CD14-positive monocyte (primary cell): Measurements from ENCODE around the gene SPDYE4. TPM values are rescaled to one million over a fixed set of nuclear protein-coding genes. Genes with fewer than 3 reads are reported as not detected.

Experiments
- DNase-seq, 3 donors: peaks; one replicate each; pipeline ENCODE4 v3.0.0-alpha.2; 2011 to 2022
- H2AFZ ChIP-seq: 2 replicates; pipeline ENCODE4 v1.6.0; 2012; ENCODE audit warnings: mild to moderate bottlenecking, low read depth, low read length, inconsistent platforms; ENCODE audit not compliant: insufficient read depth, poor library complexity, severe bottlenecking
- H3K27ac ChIP-seq, 2 donors: 1 replicate in 1 of 2; 2 replicates in 1 of 2; pipeline ENCODE4 v1.5.1; 2012 to 2013; ENCODE audit warnings: low read length in 2 of 2, control low read depth in 1 of 2, inconsistent platforms in 1 of 2, low read depth in 1 of 2, mild to moderate bottlenecking in 1 of 2
- H3K27me3 ChIP-seq, 2 donors: one replicate each; pipeline versions ENCODE4 v1.6.0 to v1.6.1; 2011 to 2013; ENCODE audit warnings: low read length in 2 of 2; ENCODE audit not compliant: control insufficient read depth in 2 of 2, insufficient read depth in 2 of 2
- H3K36me3 ChIP-seq, 2 donors: replicated peaks in 1 of 2; 1 replicate in 1 of 2; 2 replicates in 1 of 2; pipeline versions ENCODE4 v1.5.1 to v1.6.1; 2012 to 2013; ENCODE audit warnings: low read length in 2 of 2, control low read depth in 1 of 2, inconsistent platforms in 1 of 2, mild to moderate bottlenecking in 1 of 2; ENCODE audit not compliant: insufficient read depth in 2 of 2, control insufficient read depth in 1 of 2
- H3K4me1 ChIP-seq, 2 donors: 1 replicate in 1 of 2; 2 replicates in 1 of 2; pipeline versions ENCODE4 v1.5.1 to v1.6.1; 2012 to 2013; ENCODE audit warnings: low read length in 2 of 2, control low read depth in 1 of 2, inconsistent platforms in 1 of 2, mild to moderate bottlenecking in 1 of 2, moderate library complexity in 1 of 2; ENCODE audit not compliant: insufficient read depth in 2 of 2, control insufficient read depth in 1 of 2
- H3K4me2 ChIP-seq: replicated peaks from 2 replicates; pipeline ENCODE3; 2012; ENCODE audit warnings: low read length, moderate library complexity, mild to moderate bottlenecking; ENCODE audit not compliant: poor library complexity, severe bottlenecking; ENCODE audit errors: extremely low read depth
- H3K4me3 ChIP-seq, 3 experiments: fragments of 200-600 bp in 1 of 3; sonication (generic) in 1 of 3; replicated peaks in 1 of 3; 1 replicate in 2 of 3; 2 replicates in 1 of 3; pipeline ENCODE4 v1.5.1; 2011 to 2013; ENCODE audit warnings: low read length in 3 of 3, mild to moderate bottlenecking in 3 of 3, control low read depth in 2 of 3, low read depth in 2 of 3, inconsistent platforms in 1 of 3, moderate library complexity in 1 of 3
- H3K79me2 ChIP-seq: 2 replicates; pipeline ENCODE4 v1.6.0; 2012; ENCODE audit warnings: mild to moderate bottlenecking, control low read depth, inconsistent platforms, low read length, moderate library complexity; ENCODE audit not compliant: insufficient read depth
- H3K9ac ChIP-seq: 2 replicates; pipeline ENCODE4 v1.6.0; 2017; ENCODE audit warnings: low read length, mild to moderate bottlenecking; ENCODE audit not compliant: insufficient read depth, poor library complexity, severe bottlenecking
- H3K9me3 ChIP-seq, 2 donors: replicated peaks in 1 of 2; 1 replicate in 1 of 2; 2 replicates in 1 of 2; pipeline versions ENCODE4 v1.5.1 to v1.6.1; 2012 to 2013; ENCODE audit warnings: low read length in 2 of 2, control low read depth in 1 of 2; ENCODE audit not compliant: control insufficient read depth in 1 of 2, insufficient read depth in 1 of 2
- H4K20me1 ChIP-seq: 2 replicates; pipeline ENCODE4 v1.6.0; 2012; ENCODE audit warnings: mild to moderate bottlenecking, low read length, control low read depth, moderate library complexity; ENCODE audit not compliant: insufficient read depth
- H3K27ac Mint-ChIP-seq, 7 donors: one replicate each; pipeline ENCODE4 v1.8.0; 2020; ENCODE audit warnings: mild to moderate bottlenecking in 7 of 7, mixed read lengths in 7 of 7, moderate library complexity in 6 of 7, inconsistent platforms in 2 of 7
- H3K27me3 Mint-ChIP-seq, 3 donors: one replicate each; pipeline ENCODE4 v1.8.0; 2021 to 2022; ENCODE audit warnings: low read depth in 3 of 3, mild to moderate bottlenecking in 3 of 3, mixed read lengths in 3 of 3, moderate library complexity in 3 of 3, inconsistent platforms in 1 of 3
- H3K36me3 Mint-ChIP-seq, 2 donors: one replicate each; pipeline ENCODE4 v1.8.0; 2020; ENCODE audit warnings: mixed read lengths in 2 of 2, inconsistent platforms in 1 of 2, mild to moderate bottlenecking in 1 of 2
- H3K4me1 Mint-ChIP-seq: one replicate; pipeline ENCODE4 v1.8.0; 2020; ENCODE audit warnings: mild to moderate bottlenecking, mixed read lengths
- H3K4me3 Mint-ChIP-seq, 2 donors: one replicate each; pipeline ENCODE4 v1.8.0; 2020; ENCODE audit warnings: mild to moderate bottlenecking in 2 of 2, mixed read lengths in 2 of 2, moderate library complexity in 1 of 2
- H3K9me3 Mint-ChIP-seq, 7 donors: one replicate each; pipeline ENCODE4 v1.8.0; 2020 to 2022; ENCODE audit warnings: mixed read lengths in 7 of 7, mild to moderate bottlenecking in 6 of 7, moderate library complexity in 6 of 7, inconsistent platforms in 2 of 7
- CTCF ChIP-seq: fragments of 200-600 bp; IDR thresholded peaks from one replicate; pipeline ENCODE4 v1.8.0; 2022; ENCODE audit warnings: antibody characterized with exemption, mild to moderate bottlenecking
- WGBS: methylation state at CpG from one replicate; pipeline ENCODE4 v1.1.5; 2013; ENCODE audit warnings: missing lambda C conversion rate; ENCODE audit not compliant: insufficient coverage; 5-methylcytosine and 5-hydroxymethylcytosine counted together
- intact Hi-C, 2 donors: fragments of 100-400 bp; cut with micrococcal nuclease; formaldehyde crosslinking; loops; one replicate each; pipeline versions ENCODE4 v1.15.0 to v1.15.1; 2023
- polyA plus RNA-seq, 3 donors: library from polyadenylated mRNA; depleted of rRNA in 1 of 3; unstranded in 2 of 3; stranded (reverse) in 1 of 3; fragments of 300-500 nt in 2 of 3; fragments of >200 nt in 1 of 3; fragmentation: Illumina TruSeq in 2 of 3; gene quantifications; 1 replicate in 2 of 3; 2 replicates in 1 of 3; pipeline ENCODE4 v1.2.3, GENCODE V29; 2012 to 2021

Gene SPDYE4
- polyA plus RNA-seq, 3 donors = 0.09 TPM; not detected in 2

GRCh38 chr17:8753976-8754440 lies 4.3 kb downstream of the SPDYE4 start:
- H3K27ac ChIP-seq = no peak overlapping the region
- H3K79me2 ChIP-seq = no peaks in the 10 kb centered on the region
- peaks cover 0 to 1% (median 0%) of the 10 kb centered on the region in 7 donors for H3K9me3 Mint-ChIP-seq
- no peak overlapping the region for H3K4me2 ChIP-seq
- H3K36me3 ChIP-seq = no peaks in the 10 kb centered on the region
- no peaks in the 10 kb centered on the region for H3K4me1 Mint-ChIP-seq
- no peak overlapping the region for H3K27ac Mint-ChIP-seq
- H3K4me3 Mint-ChIP-seq = no peak overlapping the region
- H3K27me3 ChIP-seq = no peaks in the 10 kb centered on the region
- H3K9me3 ChIP-seq = no peaks in the 10 kb centered on the region
- no peaks in the 10 kb centered on the region for H3K4me1 ChIP-seq
- H2AFZ ChIP-seq = no peak overlapping the region
- no peak overlapping the region for H3K4me3 ChIP-seq
- no peak overlapping the region for H3K9ac ChIP-seq
- H4K20me1 ChIP-seq = no peaks in the 10 kb centered on the region
- intact Hi-C loops = no loop called here
- peak in 1 of 3 donors; percentile 21 for DNase-seq
- H3K27me3 Mint-ChIP-seq = peaks cover 3 to 12% (median 3%) of the 10 kb centered on the region in 3 donors
- WGBS = no CpG with 5 or more reads among the region's 1 CpG
- peak; percentile 47 for TF ChIP-seq CTCF
- no peaks in the 10 kb centered on the region for H3K36me3 Mint-ChIP-seq

- Mint-ChIP-seq H3K4me1 (no peaks in the 10 kb centered on the region), H3K36me3 (no peaks in the 10 kb centered on the region), H3K4me3 (no peak overlapping the region), H3K27ac (no peak overlapping the region), H3K27me3 (peaks cover 3 to 12% (median 5%) of the 10 kb centered on the region in 3 donors), H3K9me3 (peaks cover 0 to 2% (median 0%) of the 10 kb centered on the region in 7 donors)
- 88% methylated on average over 9 of the region's 12 CpGs for WGBS
- H3K36me3 ChIP-seq = no peaks in the 10 kb centered on the region
- H3K4me1 ChIP-seq = no peaks in the 10 kb centered on the region
- H3K9me3 ChIP-seq = no peaks in the 10 kb centered on the region
- H3K4me3 ChIP-seq = no peak overlapping the region
- intact Hi-C loops = no loop called here
- no peak overlapping the region for H2AFZ ChIP-seq
- no peaks in the 10 kb centered on the region for H4K20me1 ChIP-seq
- no peak for TF ChIP-seq CTCF
- H3K9ac ChIP-seq = no peak overlapping the region
- no peak for DNase-seq
- H3K27ac ChIP-seq = no peak overlapping the region
- no peaks in the 10 kb centered on the region for H3K27me3 ChIP-seq
- no peaks in the 10 kb centered on the region for H3K79me2 ChIP-seq
- no peak overlapping the region for H3K4me2 ChIP-seq
These were observed 5.0 kb downstream of the SPDYE4 start for GRCh38 chr17:8753136-8753975.
